GM23248 (cell line): ENCODE data around the gene CHAF1A. TPM values are rescaled to one million over a fixed set of nuclear protein-coding genes. Genes with fewer than 3 reads are reported as not detected.

Experiments used
- DNase-seq: peaks from one replicate; pipeline ENCODE4 v3.0.0-alpha.2; 2015
- H2AFZ ChIP-seq: fragments of 200-600 bp; sonication (generic); 2 replicates; pipeline ENCODE4 v1.6.1; 2016; ENCODE audit warnings: antibody characterized with exemption
- H3F3A ChIP-seq: fragments of 200-600 bp; sonication (generic); 2 replicates; pipeline ENCODE4 v1.6.1; 2016; ENCODE audit warnings: mild to moderate bottlenecking, antibody characterized with exemption, mixed run types; ENCODE audit not compliant: insufficient read depth
- H3K27ac ChIP-seq: fragments of 200-600 bp; sonication (generic); 2 replicates; pipeline ENCODE4 v1.5.1; 2016; ENCODE audit warnings: mild to moderate bottlenecking
- H3K27me3 ChIP-seq: fragments of 200-600 bp; sonication (generic); replicated peaks from 2 replicates; pipeline ENCODE4 v1.6.1; 2016; ENCODE audit warnings: mild to moderate bottlenecking; ENCODE audit not compliant: insufficient read depth
- H3K36me3 ChIP-seq: fragments of 200-600 bp; sonication (generic); 2 replicates; pipeline ENCODE4 v1.6.1; 2016; ENCODE audit warnings: low read depth, mild to moderate bottlenecking
- H3K4me1 ChIP-seq: fragments of 200-600 bp; sonication (generic); 2 replicates; pipeline ENCODE4 v1.6.1; 2016; ENCODE audit warnings: mild to moderate bottlenecking; ENCODE audit not compliant: insufficient read depth
- H3K4me2 ChIP-seq: fragments of 200-600 bp; sonication (generic); one replicate; pipeline ENCODE4 v1.6.1; 2016; ENCODE audit warnings: mild to moderate bottlenecking; ENCODE audit not compliant: unreplicated experiment
- H3K4me3 ChIP-seq: fragments of 200-600 bp; sonication (generic); 2 replicates; pipeline ENCODE4 v1.5.1; 2016; ENCODE audit warnings: mild to moderate bottlenecking
- H3K79me2 ChIP-seq: fragments of 200-600 bp; sonication (generic); 2 replicates; pipeline ENCODE4 v1.6.1; 2016; ENCODE audit warnings: mild to moderate bottlenecking; ENCODE audit not compliant: insufficient read depth
- H3K9ac ChIP-seq: fragments of 200-600 bp; sonication (generic); 2 replicates; pipeline ENCODE4 v1.6.1; 2016; ENCODE audit warnings: mild to moderate bottlenecking
- H3K9me2 ChIP-seq: fragments of 200-600 bp; sonication (generic); 2 replicates; pipeline ENCODE4 v1.6.1; 2016; ENCODE audit warnings: mixed run types, mild to moderate bottlenecking, moderate library complexity; ENCODE audit not compliant: insufficient read depth
- H3K9me3 ChIP-seq: fragments of 200-600 bp; sonication (generic); one replicate; pipeline ENCODE4 v1.6.1; 2017; ENCODE audit warnings: low read depth
- H4K20me1 ChIP-seq: fragments of 200-600 bp; sonication (generic); 2 replicates; pipeline ENCODE4 v1.6.0; 2016; ENCODE audit not compliant: insufficient read depth
- EZH2 ChIP-seq: fragments of 200-600 bp; sonication (generic); IDR thresholded peaks from 2 replicates; pipeline ENCODE4 v1.6.1; 2018; ENCODE audit warnings: antibody characterized with exemption, mild to moderate bottlenecking; ENCODE audit not compliant: insufficient read depth, poor library complexity, severe bottlenecking
- EZH2phosphoT487 ChIP-seq: fragments of 200-600 bp; sonication (generic); IDR thresholded peaks from 2 replicates; pipeline ENCODE4 v1.6.1; 2018; ENCODE audit warnings: antibody characterized with exemption, moderate library complexity, mild to moderate bottlenecking, low read depth; ENCODE audit not compliant: insufficient read depth
- WGBS, 2 experiments: methylation state at CpG; one replicate each; pipeline ENCODE4 v1.1.6; 2015 to 2017; ENCODE audit warnings: low lambda C conversion rate in 2 of 2, low coverage in 1 of 2; ENCODE audit errors: missing lambda C conversion rate in 2 of 2; 5-methylcytosine and 5-hydroxymethylcytosine counted together
- in situ Hi-C: fragments of 300-500 bp; cut with MboI; formaldehyde crosslinking; loops from 2 replicates; pipeline ENCODE4 v1.15.0; 2020
- polyA plus RNA-seq: library from polyadenylated mRNA; unstranded; fragments of >200 nt; fragmentation: Nextera tagmentation; extraction: Ambion mirVana; gene quantifications from 2 replicates; pipeline ENCODE4 v1.2.1, GENCODE V29; 2016
- total RNA-seq: library from RNA; depleted of rRNA; stranded (reverse); fragments of >200 nt; shearing (Covaris generic); gene quantifications from 2 replicates; pipeline ENCODE4 v1.2.3, GENCODE V29; 2014

The CHAF1A gene
- total and polyA plus RNA-seq, 2 experiments from 2014 or later, result 11.6 to 12.6 TPM

GRCh38 chr19:4449022-4449638 lies 46.7 kb downstream of the CHAF1A start:
- Histone ChIP-seq H3F3A (no peaks in the 10 kb centered on the region; the same call in 1 of the 2 replicates), H3K9me3 (no peaks in the 10 kb centered on the region), H3K79me2 (peaks cover 42% of the 10 kb centered on the region), H2AFZ (no peak overlapping the region), H3K27ac (no peak overlapping the region), H3K9ac (no peak overlapping the region), H3K27me3 (no peaks in the 10 kb centered on the region), H3K9me2 (no peaks in the 10 kb centered on the region), H4K20me1 (no peaks in the 10 kb centered on the region), H3K4me3 (no peak overlapping the region), H3K4me1 (no peaks in the 10 kb centered on the region), H3K36me3 (peaks cover 18% of the 10 kb centered on the region; the same call in 1 of the 2 replicates), H3K4me2 (no peak overlapping the region)
- in situ Hi-C loops, result no loop called here
- 56 to 57% methylated on average over 22 to 24 of the region's 24 CpGs for whole genome bisulfite sequencing, 2 experiments
- no peak for DNase-seq
- no peak for TF ChIP-seq EZH2phosphoT487
- no peak for TF ChIP-seq EZH2

- no peak overlapping the region for H3K4me3 ChIP-seq
- H3K4me2 ChIP-seq, result no peak overlapping the region
- H3K27me3 ChIP-seq, result no peaks in the 10 kb centered on the region
- H3K4me1 ChIP-seq, result no peaks in the 10 kb centered on the region
- 68 to 71% methylated on average over 9 of the region's 9 CpGs for WGBS, 2 experiments
- H3K9ac ChIP-seq, result no peak overlapping the region
- peaks cover 18% of the 10 kb centered on the region; the same call in 1 of the 2 replicates for H3K36me3 ChIP-seq
- H3K27ac ChIP-seq, result no peak overlapping the region
- peaks cover 47% of the 10 kb centered on the region for H3K79me2 ChIP-seq
- in situ Hi-C loops, result no loop called here
- no peak overlapping the region for H2AFZ ChIP-seq
- no peaks in the 10 kb centered on the region for H3K9me3 ChIP-seq
- DNase-seq, result no peak
- no peaks in the 10 kb centered on the region for H4K20me1 ChIP-seq
- TF ChIP-seq EZH2phosphoT487 (no peak), EZH2 (no peak)
- peaks cover 4% of the 10 kb centered on the region; the same call in 1 of the 2 replicates for H3F3A ChIP-seq
- H3K9me2 ChIP-seq, result no peaks in the 10 kb centered on the region
These were observed 47.2 kb downstream of the CHAF1A start for GRCh38 chr19:4449639-4450028.

GRCh38 chr19:4452230-4452990 lies 50.0 kb downstream of the CHAF1A start:
- no peaks in the 10 kb centered on the region for H4K20me1 ChIP-seq
- H3K9me3 ChIP-seq, result no peaks in the 10 kb centered on the region
- H3F3A ChIP-seq, result peaks cover 4% of the 10 kb centered on the region; the same call in 1 of the 2 replicates
- peaks cover 8% of the 10 kb centered on the region; the same call in 1 of the 2 replicates for H3K4me1 ChIP-seq
- DNase-seq, result no peak
- H3K27me3 ChIP-seq, result no peaks in the 10 kb centered on the region
- peaks cover 18% of the 10 kb centered on the region; the same call in 1 of the 2 replicates for H3K36me3 ChIP-seq
- H3K9ac ChIP-seq, result no peak overlapping the region
- H3K9me2 ChIP-seq, result no peaks in the 10 kb centered on the region
- 92 to 98% methylated on average over 22 to 24 of the region's 24 CpGs for WGBS, 2 experiments
- H3K4me2 ChIP-seq, result no peak overlapping the region
- in situ Hi-C loops, result no loop called here
- H3K79me2 ChIP-seq, result peaks cover 71% of the 10 kb centered on the region
- no peak overlapping the region for H2AFZ ChIP-seq
- no peak overlapping the region for H3K4me3 ChIP-seq
- H3K27ac ChIP-seq, result no peak overlapping the region
- TF ChIP-seq EZH2 (no peak), EZH2phosphoT487 (no peak)

GRCh38 chr19:4453232-4454179 lies 51.1 kb downstream of the CHAF1A start:
- WGBS, 2 experiments, result 73 to 79% methylated on average over 33 to 34 of the region's 34 CpGs

More at GRCh38 chr19:4453232-4454179, 51.1 kb downstream of the CHAF1A start:
- no peak overlapping the region for H3K9ac ChIP-seq
- H3K4me2 ChIP-seq, result no peak overlapping the region
- H3K79me2 ChIP-seq, result peaks cover 71% of the 10 kb centered on the region
- in situ Hi-C loops, result no loop called here
- H3K4me1 ChIP-seq, result peaks cover 8% of the 10 kb centered on the region; the same call in 1 of the 2 replicates
- TF ChIP-seq EZH2 (no peak), EZH2phosphoT487 (no peak)
- no peak for DNase-seq
- peaks cover 4% of the 10 kb centered on the region; the same call in 1 of the 2 replicates for H3F3A ChIP-seq
- no peaks in the 10 kb centered on the region for H3K27me3 ChIP-seq
- H3K9me2 ChIP-seq, result no peaks in the 10 kb centered on the region
- no peaks in the 10 kb centered on the region for H4K20me1 ChIP-seq
- no peak overlapping the region for H2AFZ ChIP-seq
- H3K4me3 ChIP-seq, result no peak overlapping the region
- no peaks in the 10 kb centered on the region for H3K9me3 ChIP-seq
- H3K27ac ChIP-seq, result no peak overlapping the region
- H3K36me3 ChIP-seq, result peaks cover 18% of the 10 kb centered on the region; the same call in 1 of the 2 replicates
